HG03280 (cell line): ENCODE results near the gene SOX11.
"Not testable (repeated sequence)": the region's sequence is repeated elsewhere in the genome, so short reads cannot be mapped to it uniquely, and the experiment has no call there.

Experiments
- ATAC-seq: cut with Tn5 transposase; IDR thresholded peaks from one replicate; pipeline ENCODE4 v1.9.1; 2021; ENCODE audit warnings: mild to moderate bottlenecking, moderate library complexity; ENCODE audit not compliant: unreplicated experiment

The SOX11 gene

GRCh38 chr2:5691985-5692529, at the start of gene SOX11:
TSS of gene SOX11 (plus strand) at chr2:5692384. CDS start at chr2:5692722, 338 bp downstream.
- ATAC-seq = no peak

GRCh38 chr2:5652734-5653133, 39.5 kb upstream of the SOX11 start:
- ATAC-seq = not testable (repeated sequence)

GRCh38 chr2:5653756-5654155, 38.4 kb upstream of the SOX11 start:
- ATAC-seq = not testable (repeated sequence)

- no peak for ATAC-seq
Observed at GRCh38 chr2:5657231-5657630, 35.0 kb upstream of the SOX11 start.

- no peak for ATAC-seq
Observed at GRCh38 chr2:5660591-5660990, 31.6 kb upstream of the SOX11 start.

GRCh38 chr2:5661362-5661761, 30.8 kb upstream of the SOX11 start:
- no peak for ATAC-seq

- ATAC-seq = no peak
Observed at GRCh38 chr2:5664278-5664681, 27.9 kb upstream of the SOX11 start.

GRCh38 chr2:5665066-5665465, 27.1 kb upstream of the SOX11 start:
- ATAC-seq = no peak

- no peak for ATAC-seq
Observed at GRCh38 chr2:5666798-5667197, 25.4 kb upstream of the SOX11 start.

GRCh38 chr2:5667655-5668054, 24.5 kb upstream of the SOX11 start:
- ATAC-seq = not testable (repeated sequence)

GRCh38 chr2:5668682-5669250, 23.4 kb upstream of the SOX11 start:
- no peak for ATAC-seq

- ATAC-seq = no peak
Observed at GRCh38 chr2:5672749-5673144, 19.4 kb upstream of the SOX11 start.

- no peak for ATAC-seq
Observed at GRCh38 chr2:5673145-5674025, 18.8 kb upstream of the SOX11 start.

GRCh38 chr2:5674026-5674340, 18.2 kb upstream of the SOX11 start:
- no peak for ATAC-seq

GRCh38 chr2:5677133-5677532, 15.1 kb upstream of the SOX11 start:
- no peak for ATAC-seq

- no peak for ATAC-seq
Observed at GRCh38 chr2:5683471-5683870, 8.7 kb upstream of the SOX11 start.

- ATAC-seq = no peak
Observed at GRCh38 chr2:5685225-5685624, 7.0 kb upstream of the SOX11 start.

- ATAC-seq = no peak
Observed at GRCh38 chr2:5686068-5686467, 6.1 kb upstream of the SOX11 start.

GRCh38 chr2:5686536-5686935, 5.6 kb upstream of the SOX11 start:
- no peak for ATAC-seq

- no peak for ATAC-seq
Observed at GRCh38 chr2:5689750-5690149, 2.4 kb upstream of the SOX11 start.

GRCh38 chr2:5690286-5690685, 1.9 kb upstream of the SOX11 start:
- no peak for ATAC-seq

GRCh38 chr2:5690718-5691220, 1.4 kb upstream of the SOX11 start:
- no peak for ATAC-seq
